NCI-H1436 (cell line): ENCODE results near the gene RICTOR.
"Not testable (repeated sequence)": the region's sequence is repeated elsewhere in the genome, so short reads cannot be mapped to it uniquely, and the experiment has no call there.

Experiments used
- DNase-seq: peaks from one replicate; lab custom pipeline; 2025; lab: John Stamatoyannopoulos, UW

RICTOR gene

DNA sequence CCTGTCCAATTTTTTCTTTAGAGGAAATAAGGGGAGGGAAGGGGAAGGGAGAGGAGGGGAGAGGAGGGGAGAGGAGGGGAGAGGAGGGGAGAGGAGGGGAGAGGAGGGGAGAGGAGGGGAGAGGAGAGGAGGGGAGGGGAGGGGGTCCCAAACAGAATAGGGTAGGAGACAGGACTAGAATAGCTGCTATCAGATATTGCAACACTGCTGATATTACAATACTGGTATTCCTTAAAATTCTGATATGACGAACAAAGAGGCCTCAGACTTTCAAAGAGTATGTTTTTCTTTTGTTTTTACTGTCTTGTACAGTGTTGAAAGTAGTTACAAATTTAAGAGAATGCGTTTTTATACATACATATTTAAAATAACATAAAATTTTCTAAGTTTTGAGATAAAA, 67.5 kb downstream of the RICTOR start:
- no peak for DNase-seq

DNA sequence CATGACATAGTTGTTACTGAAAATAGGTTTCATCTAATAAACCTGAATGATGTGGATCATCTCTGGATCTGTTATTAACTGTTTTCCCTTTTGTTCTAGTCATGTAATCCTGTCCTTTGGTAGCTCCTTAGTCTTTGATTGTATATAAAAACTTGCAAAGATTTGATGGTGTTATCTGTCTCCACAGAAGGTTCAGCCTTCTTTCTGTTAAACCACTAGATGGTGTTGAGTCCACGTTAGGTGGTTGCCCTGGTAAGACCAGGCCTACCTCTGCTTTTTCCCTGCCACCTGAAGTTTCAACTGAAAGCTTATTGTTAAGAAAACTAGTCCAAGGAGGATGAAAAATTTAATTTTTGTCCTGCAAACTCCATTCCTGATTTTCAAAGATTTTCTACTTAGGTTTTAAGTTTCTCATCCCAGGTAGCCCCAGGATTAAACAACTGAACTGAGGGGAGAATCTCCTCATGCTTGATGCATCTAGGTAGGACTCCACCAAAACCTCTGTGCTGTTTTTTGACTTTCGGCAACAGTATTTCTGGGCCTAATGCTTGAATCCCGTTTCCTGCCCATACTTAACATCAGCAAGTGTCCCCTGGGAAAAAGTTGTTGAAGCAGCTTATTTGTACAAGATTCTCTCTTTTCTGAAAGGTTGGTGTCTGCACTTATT, 68.5 kb downstream of the RICTOR start:
- no peak for DNase-seq

DNA sequence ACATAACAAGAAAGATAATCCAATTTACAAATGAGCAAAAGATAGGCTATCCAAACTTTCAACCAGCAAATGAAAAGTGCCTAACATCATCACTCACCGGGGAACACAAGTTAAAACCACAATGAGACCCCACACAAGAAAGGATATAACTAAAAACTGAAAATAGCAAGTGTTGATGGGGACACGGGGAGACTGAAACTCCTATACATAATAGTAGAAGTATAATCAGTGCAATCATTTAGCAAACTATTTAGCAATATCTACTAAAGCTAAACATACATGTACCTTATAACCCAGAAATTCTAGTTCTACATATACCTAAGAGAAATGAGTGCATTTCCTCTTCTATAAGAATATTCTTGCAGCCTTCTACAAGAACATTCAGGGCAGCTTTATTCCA, 72.5 kb downstream of the RICTOR start:
- no peak for DNase-seq

DNA sequence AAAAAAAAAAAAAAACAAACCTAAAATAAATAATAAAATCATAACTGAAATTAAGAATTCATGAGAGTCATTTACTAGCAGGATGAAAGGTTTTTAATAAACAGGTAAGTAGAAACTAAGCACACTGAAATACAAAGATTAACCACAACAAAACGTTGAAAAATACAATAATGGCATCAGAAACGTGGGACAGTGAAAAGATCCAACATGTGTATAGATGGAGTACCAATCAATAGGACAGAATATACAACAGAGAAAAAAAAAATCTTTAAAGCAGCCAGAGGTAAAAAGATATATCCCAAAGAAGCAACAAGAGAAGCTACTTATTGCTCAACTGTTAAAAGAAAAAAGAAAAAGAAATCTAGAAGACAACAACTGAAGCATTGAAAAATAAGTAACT, 75.2 kb downstream of the RICTOR start:
- DNase-seq: no peak

DNA sequence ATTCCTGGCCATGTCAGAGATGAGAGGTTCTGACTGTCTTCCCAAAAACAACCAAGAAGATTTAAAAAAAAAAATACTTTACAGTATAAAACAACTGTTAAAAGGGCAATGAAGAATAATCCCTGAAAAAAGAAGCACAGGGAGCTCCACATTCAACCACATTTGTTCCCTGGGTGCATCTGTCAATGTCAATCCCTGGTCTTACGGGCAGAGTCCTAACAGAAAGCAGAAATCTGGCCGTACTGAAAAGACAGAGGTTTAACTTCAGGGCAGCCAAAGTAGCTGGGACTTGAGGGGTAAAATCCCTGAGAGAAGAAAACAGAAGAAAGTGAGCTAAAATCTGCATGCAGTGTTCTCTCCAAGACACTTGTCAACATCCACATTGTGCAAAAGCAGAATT, 76.6 kb downstream of the RICTOR start:
- DNase-seq: no peak

DNA sequence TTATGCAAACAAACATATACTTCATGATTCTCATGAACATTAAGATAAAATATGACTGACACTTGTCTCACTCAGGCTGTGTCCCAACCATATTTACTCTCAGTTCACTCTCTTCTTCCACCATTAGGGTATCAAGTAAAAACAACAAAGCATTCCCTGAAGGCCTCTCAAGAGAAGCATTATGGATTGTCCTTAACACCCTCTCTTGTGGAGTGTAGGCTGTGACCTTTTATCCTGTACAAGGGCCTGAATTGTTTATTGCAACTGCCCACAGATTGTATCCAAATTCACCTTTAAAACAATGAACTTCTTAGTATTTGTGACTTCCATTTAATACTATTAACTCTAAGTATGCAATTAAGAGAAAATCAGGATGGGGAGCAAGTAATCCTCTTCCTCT, 78.1 kb downstream of the RICTOR start:
- DNase-seq: no peak

DNA sequence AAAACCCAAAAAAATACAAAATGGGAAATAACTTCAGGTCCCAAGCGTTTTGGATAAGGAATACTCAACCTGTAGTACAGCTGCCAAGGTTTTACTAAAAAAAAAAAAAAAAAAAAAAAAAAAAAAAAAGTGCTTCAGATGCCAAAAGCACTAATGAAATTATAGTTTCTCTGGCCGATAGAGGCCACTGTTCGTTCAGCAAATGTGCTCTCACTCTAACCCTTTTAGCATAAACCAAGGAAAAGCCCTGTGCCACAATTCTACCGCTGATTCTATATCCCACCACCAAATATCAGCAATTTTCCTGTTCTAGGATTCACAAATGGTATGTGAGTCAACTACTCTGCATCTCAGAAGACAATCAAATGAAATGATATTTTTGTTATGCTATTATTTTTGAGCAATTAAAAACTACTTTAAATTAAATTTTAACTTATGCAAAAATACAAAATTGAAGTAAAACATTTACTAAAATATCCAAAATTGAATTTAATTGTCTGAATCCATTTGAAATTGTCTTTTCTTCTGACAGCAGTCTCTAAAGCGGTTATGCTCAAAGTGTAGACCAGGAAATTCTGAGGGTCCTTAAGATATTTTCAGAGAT, 79.8 kb downstream of the RICTOR start:
- no peak for DNase-seq

DNA sequence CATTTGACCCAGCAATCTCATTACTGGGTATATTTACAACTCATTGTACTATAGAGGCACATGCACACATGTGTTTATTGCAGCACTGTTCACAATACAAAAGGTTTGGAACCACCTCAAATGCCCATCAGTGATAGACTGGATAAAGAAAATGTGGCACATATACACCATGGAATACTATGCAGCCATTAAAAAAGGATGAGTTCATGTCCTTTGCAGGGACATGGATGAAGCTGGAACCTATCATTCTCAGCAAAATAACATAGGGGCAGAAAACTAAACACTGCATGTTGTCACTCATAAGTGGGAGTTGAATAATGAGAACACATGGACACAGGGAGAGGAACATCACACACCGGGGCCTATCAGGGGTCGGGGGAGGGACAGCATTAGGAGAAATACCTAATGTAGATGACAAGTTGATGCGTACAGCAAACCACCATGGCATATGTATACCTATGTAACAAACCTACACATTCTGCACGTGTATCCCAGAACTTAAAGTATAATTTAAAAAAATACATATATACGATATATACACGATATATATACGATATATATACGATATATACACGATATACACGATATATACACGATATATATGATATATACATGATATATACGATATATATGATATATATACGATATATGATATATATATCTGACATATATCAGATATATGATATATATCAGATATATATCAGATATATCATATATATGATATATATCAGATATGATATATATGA, 84.1 kb downstream of the RICTOR start:
- not testable (repeated sequence) for DNase-seq

DNA sequence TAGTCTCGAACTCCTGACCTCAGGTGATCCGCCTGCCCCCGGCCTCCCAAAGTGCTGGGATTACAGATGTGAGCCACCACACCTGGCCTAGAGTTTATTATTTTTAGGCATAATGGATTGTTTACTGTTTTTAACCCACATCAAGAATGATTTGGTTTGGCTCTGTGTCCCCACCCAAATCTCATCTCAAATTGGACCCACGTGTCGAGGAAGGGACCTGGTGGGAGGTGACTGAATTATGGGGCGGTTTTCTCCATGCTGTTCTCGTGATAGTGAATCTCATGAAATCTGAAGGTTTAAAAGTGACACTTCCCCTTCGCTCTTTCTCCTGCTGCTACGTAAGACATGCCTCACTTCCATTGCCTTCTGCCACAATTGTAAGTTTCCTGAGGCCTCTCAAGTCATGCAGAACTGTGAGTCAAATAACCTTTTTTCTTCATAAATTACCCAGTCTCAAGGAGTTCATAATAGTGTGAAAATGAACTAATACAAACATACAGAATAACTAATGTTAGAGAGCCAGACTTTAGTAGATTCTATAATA, 88.2 kb downstream of the RICTOR start:
- no peak for DNase-seq

DNA sequence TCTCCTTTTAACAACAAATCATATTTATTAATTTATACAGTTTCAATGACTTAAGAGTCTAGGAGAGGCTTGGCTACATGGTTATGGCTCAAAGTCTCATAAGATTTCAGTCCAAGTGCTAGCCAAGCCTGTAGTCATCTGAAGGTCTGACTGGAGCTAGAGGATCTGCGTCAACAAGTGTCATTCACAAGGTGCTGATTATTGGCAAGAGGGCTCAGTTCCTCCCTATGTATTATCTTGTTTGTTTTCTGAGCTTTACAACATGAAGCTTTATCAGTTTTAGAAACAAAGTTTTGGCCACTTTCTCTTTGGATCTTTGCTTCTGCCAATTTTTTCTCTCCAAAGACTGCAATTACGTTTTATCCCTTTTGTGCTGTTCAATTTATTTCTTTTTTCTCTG, 94.7 kb downstream of the RICTOR start:
- no peak for DNase-seq

DNA sequence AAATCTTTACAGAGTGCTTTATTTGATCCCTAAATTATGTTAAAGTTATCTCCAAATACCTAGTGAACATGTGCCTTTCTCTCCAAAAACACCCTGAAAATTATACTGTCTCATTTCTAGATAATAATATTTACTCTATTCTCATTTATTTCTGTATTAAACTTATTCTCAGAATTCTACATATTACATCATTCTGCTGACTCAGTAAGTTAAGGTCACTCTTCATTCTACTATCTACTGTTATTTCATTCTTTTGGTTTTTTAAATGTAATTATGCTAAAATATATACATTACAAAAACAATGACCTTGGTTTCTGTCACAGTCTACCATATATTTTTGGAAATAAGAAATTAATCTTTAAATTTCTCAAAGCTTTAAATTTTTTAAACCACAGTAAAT, 96.2 kb downstream of the RICTOR start:
- no peak for DNase-seq

DNA sequence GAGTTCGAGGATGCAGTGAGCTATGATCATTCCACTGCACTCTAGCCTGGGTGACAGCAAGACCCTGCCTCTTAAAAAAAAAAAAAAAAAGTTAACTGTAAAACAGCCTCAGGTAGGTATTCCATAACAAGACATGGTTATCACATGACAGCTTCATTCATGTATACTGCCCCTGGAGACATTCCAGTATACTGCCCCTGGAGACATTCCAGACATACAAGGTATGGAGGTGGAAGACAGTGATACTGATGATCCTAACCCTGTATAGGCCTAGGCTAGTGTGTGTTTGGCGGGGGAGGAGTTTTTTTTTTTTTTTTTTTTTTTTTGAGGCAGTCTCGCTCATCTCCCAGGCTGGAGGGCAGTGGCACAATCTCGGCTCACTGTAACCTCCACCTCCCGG, 105.5 kb downstream of the RICTOR start:
- DNase-seq: no peak

DNA sequence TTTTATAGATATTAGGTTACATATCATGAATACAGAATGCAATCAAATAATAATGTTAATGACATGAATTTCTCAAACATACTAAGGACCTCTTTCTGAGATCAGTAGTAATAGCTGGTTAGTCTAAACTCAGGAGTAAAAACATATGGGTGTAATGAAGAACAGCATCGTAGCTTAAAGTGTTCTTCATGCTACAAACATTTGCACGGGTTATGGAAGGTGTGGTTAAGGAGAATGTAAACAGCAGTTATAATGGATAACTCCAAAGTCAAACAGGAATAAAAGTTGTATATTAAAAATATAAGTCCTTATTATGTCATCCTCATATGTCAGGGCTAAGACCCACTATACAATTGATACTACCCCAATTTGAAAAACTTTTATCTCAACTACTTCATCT, 112.5 kb downstream of the RICTOR start:
- no peak for DNase-seq

DNA sequence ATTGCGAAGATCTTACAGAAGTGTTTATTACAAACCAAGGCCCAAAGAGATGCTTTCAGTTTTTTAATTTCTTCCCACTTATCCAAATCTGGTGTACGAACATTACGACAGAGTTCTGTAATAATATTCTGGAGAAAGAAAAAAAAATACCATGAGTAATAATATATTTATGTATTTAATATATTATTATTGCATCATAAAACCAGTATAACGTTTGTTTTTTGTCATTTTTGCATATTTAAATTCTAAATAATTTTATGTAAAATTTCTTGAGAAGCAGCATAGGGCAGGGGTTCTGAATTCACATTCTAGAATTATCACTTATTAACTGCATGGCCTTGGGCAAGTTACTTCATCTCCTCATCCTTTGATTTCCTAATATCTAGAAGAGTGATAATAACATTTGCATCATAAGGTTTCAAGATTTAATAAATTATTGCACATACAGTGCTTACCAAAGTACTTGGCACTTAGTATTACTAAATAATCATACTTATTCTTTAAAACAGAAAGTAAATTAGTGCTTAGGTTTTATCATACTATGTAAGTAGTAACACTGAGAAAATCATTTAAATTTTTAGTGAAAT, 120.7 kb downstream of the RICTOR start:
- DNase-seq: no peak

DNA sequence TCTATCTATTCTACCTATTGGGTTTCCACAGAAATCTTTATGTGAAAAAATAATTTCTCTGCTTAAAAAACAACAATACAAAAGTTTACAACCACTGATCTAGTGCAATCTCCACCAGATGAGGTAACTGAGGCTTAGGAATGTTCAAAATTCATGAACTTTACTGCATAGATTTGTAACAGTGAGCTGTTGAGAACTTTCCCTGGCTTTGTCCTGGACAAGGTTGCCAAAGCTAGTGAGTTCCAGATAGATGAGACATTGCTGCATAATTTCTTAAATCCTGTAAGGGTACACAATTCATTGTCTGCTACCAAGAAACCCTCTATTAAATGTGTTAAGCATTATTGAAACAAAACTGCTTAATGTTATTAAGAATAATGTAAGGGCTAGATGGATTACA, 125.7 kb downstream of the RICTOR start:
- no peak for DNase-seq

DNA sequence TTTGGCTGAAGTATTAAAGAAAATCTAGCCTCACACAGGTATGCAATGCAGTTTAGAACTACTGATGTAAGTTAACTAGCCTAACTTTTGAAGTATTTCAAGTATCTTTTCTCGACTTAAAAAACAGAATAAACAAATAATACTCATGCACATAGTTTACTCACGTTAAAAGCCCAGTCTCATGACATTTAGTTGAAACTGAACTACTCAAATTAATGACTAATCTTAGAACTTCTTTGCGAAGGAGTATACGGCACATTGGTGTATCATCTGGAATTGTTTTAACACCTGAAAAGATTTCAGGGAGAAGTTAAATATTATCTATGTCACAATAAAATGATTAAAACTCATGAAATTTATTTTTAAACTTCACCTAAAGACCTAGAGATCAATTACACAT, 129.9 kb downstream of the RICTOR start:
- DNase-seq: no peak

DNA sequence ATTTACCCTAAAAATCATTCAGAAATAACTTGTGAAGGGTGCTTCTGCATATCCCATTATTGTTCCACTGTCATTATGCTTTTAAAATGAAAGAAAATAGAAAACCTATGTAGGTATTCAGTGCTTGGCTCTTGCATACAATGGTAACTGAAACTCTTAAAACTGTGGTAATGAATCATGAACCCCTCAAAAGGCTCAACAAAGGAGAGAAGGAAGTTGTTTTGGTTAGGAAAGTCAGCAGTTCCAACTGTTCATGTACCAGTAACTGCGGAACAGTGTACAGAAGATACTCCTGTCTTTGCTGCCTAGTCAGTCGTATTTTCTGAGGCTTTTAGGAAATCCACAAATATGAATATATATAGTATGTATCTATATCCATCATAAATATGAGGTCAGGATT, 132.3 kb downstream of the RICTOR start:
- DNase-seq: no peak

DNA sequence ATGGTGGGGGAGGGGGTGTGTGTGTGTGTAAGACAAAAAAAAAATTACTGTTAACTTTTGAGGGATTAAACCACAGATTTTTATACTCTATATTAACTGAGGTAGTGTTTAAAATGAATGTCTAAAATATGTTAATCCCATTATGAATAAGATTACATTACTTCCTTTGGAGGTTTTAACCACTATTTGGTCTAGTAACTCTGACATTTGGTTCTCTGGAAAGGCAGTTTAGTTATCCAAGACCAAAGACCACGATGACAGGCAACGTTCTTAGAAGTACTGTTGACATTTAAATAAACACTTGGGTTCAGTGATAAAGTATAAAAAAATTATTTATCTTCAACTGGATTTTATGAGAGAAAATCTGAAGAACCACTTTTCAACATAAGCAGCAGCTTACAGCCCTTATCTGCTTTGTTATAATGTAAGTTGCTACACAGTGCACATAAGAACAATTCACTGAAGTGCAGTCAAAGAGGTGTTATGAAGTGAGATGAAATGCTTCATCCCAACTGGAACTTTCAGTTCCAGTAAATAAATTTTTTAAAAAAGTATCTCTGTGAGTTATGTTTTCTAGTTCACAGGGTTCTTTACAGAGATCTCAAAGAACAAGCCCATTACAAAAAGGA, 133.9 kb downstream of the RICTOR start:
- no peak for DNase-seq

DNA sequence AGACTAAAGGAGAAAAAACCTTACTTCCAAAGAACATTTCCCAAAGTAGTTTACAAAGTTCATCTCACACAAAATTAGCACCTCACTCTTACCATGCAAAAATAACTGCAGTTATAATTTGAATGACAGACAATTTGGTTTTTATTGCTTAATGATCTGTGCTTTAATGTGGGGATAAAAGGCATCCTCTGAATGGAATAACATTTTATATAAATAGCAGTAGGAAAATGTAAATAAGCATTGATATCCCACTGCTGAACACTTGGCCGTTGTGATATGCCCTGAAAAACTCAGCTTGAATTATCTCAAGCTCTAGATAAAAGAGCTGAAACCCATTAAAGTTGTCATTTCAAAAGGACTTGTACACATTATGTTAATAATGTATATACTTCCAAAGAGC, 135.2 kb downstream of the RICTOR start:
- no peak for DNase-seq

DNA sequence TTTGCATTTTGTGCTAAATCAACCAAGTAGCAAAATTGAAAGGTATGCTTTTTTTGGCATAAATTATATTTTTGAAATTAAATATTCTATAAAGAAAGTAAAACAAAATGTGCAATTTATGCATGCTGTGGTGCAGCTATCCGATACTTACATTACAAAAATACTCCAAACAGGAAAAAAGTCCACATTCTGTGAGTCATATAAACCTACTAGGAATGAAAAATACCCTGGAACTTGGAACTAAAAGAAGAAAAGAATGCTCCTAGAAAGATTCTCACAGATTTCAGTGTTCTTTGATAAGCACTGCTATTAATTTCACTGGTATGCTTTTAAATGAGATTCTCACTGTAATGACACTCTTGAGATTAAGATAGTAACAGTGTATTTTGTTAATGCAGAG, 135.8 kb downstream of the RICTOR start:
- DNase-seq: no peak

DNA sequence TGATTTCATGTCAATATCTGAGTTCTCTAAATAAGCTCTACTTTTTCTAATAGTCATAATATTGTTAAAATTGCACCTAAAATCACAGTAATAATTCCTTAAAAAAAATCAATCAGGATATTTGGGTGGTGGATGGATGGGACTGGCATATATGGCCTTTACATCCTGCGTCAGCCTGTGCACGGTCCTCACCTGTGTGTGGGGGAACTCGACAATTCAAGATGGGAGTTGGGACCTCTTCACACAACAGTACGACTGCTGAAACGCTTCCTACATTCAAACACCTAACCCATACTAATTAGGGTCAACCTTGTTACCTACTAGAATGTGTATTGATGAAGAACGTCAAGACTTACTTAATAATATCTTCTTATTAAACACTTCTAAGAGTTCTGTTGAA, 137.9 kb downstream of the RICTOR start:
- DNase-seq: no peak

DNA sequence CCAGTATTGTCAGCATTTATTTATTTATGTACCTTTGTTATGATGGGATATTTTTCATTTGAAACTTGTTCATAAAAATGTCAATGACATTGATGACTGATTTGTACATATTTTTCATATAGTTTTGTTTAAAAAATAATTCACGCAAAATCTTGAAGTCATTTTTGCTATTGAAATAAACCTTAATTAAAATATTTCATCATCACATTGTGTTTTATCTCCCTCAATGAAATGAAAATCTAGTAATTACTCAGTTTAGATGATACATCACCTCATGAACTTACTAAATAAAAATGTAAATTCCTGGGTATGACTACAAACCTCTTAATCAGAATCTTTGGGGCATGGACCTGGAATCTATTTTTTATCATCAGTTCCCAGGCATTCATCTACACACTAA, 138.8 kb downstream of the RICTOR start:
- DNase-seq: no peak
